GM23248 (cell line): ENCODE measurements around the gene HFM1.

Source experiments
- EZH2 ChIP-seq: fragments of 200-600 bp; sonication (generic); IDR thresholded peaks from 2 replicates; pipeline ENCODE4 v1.6.1; 2018; ENCODE audit warnings: antibody characterized with exemption, mild to moderate bottlenecking; ENCODE audit not compliant: insufficient read depth, poor library complexity, severe bottlenecking
- EZH2phosphoT487 ChIP-seq: fragments of 200-600 bp; sonication (generic); IDR thresholded peaks from 2 replicates; pipeline ENCODE4 v1.6.1; 2018; ENCODE audit warnings: antibody characterized with exemption, moderate library complexity, mild to moderate bottlenecking, low read depth; ENCODE audit not compliant: insufficient read depth

DNA sequence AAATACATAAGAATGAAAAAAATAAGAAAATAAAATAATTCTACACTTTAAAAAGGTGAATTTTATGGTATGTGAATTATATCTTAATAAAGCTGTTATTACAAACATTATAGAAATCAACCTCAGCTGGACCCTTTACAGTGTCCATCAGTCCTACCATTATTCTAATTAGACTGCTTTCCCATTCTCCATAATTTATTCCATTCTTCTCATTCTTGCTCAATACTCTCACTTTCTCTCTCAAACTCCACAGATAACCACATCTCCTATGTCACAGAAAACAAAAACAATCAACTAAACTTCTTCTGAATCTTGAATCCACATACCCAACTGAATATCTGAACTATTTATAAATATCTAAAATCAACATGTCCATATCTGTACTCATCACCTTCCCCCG, 11.6 kb downstream of the HFM1 start:
- TF ChIP-seq EZH2phosphoT487 (no peak), EZH2 (no peak)
